Breast epithelium (tissue), 3 donors: ENCODE measurements around the gene ACTR1B.
"Not testable (repeated sequence)": the region's sequence is repeated elsewhere in the genome, so short reads cannot be mapped to it uniquely, and the experiment has no call there.

Source experiments
- CTCF ChIP-seq, 3 donors: fragments of 450-650 bp; IDR thresholded peaks; one replicate each; pipeline ENCODE4 v1.5.1; 2016 to 2017; ENCODE audit warnings: antibody characterized with exemption in 3 of 3, mild to moderate bottlenecking in 3 of 3, moderate library complexity in 3 of 3
- POLR2A ChIP-seq: fragments of 450-650 bp; IDR thresholded peaks from one replicate; pipeline ENCODE4 v1.6.1; 2016; ENCODE audit warnings: antibody characterized with exemption, mild to moderate bottlenecking, moderate library complexity
- POLR2AphosphoS5 ChIP-seq, 3 donors: sonication (generic); formaldehyde crosslinking; IDR thresholded peaks; one replicate each; pipeline ENCODE4 v1.6.1; 2017; ENCODE audit warnings: antibody characterized with exemption in 3 of 3

GRCh38 chr2:97672606-97673140, 8.8 kb upstream of the ACTR1B start:
- TF ChIP-seq CTCF (IDR thresholded peaks at IDR 0.05); POLR2A; POLR2AphosphoS5 (IDR thresholded peaks at IDR 0.05): not testable (repeated sequence)
